IMR-90 (cell line): ENCODE data around the gene KCNN4.

ENCODE experiments used
- BHLHE40 ChIP-seq: fragments of 150-350 bp; IDR thresholded peaks from 2 replicates; pipeline ENCODE4 v1.6.1; 2016; ENCODE audit warnings: mild to moderate bottlenecking, low read depth, low read length
- CTCF ChIP-seq: conservative IDR thresholded peaks from 2 replicates; pipeline ENCODE4 v1.5.1; 2012; ENCODE audit warnings: mild to moderate bottlenecking, low read depth, low read length, improper control_type of control experiment
- ELK1 ChIP-seq: fragments of 150-350 bp; IDR thresholded peaks from 2 replicates; pipeline ENCODE4 v1.6.1; 2016; ENCODE audit warnings: low read depth, mild to moderate bottlenecking, low read length, moderate library complexity, borderline replicate concordance
- MAZ ChIP-seq: IDR thresholded peaks from 2 replicates; pipeline ENCODE4 v1.6.1; 2012; ENCODE audit warnings: low read depth, mild to moderate bottlenecking, low read length, improper control_type of control experiment, moderate library complexity, borderline replicate concordance
- NFE2L2 ChIP-seq: fragments of 150-350 bp; IDR thresholded peaks from 2 replicates; pipeline ENCODE4 v1.6.1; 2016; ENCODE audit warnings: low read depth, mild to moderate bottlenecking, low read length
- POLR2A ChIP-seq: IDR thresholded peaks from 2 replicates; pipeline ENCODE4 v1.6.1; 2012; ENCODE audit warnings: mild to moderate bottlenecking, low read depth, low read length
- RAD21 ChIP-seq: IDR thresholded peaks from 2 replicates; pipeline ENCODE4 v1.6.1; 2012; ENCODE audit warnings: low read length, improper control_type of control experiment
- RCOR1 ChIP-seq: IDR thresholded peaks from 2 replicates; pipeline ENCODE4 v1.6.1; 2012; ENCODE audit warnings: mild to moderate bottlenecking, low read length, improper control_type of control experiment; ENCODE audit not compliant: insufficient replicate concordance
- RFX5 ChIP-seq: IDR thresholded peaks from 2 replicates; pipeline ENCODE4 v1.8.0; 2012; ENCODE audit warnings: low read depth, mild to moderate bottlenecking, low read length, moderate library complexity

GRCh38 chr19:43806848-43807247 lies 26.1 kb upstream of the KCNN4 start:
- TF ChIP-seq POLR2A (no peak), CTCF (no peak), RAD21 (no peak), RCOR1 (no peak), MAZ (no peak), NFE2L2 (no peak), ELK1 (no peak), BHLHE40 (no peak), RFX5 (no peak)
